Bronchial epithelial cell (primary cell): ENCODE data around the gene RAB32. TPM values are rescaled to one million over a fixed set of nuclear protein-coding genes. Genes with fewer than 3 reads are reported as not detected.
"Not testable (repeated sequence)": the region's sequence is repeated elsewhere in the genome, so short reads cannot be mapped to it uniquely, and the experiment has no call there.

Source experiments
- DNase-seq: peaks from one replicate; pipeline ENCODE4 v3.0.0-alpha.2; 2010; ENCODE audit warnings: low read depth
- FAIRE-seq: peaks from 2 replicates; lab custom pipeline; 2011; peaks lifted over from hg19 to GRCh38; lab: Jason Lieb, UNC
- H3K27me3 ChIP-seq: 2 replicates; pipeline ENCODE4 v1.5.1; 2011; ENCODE audit warnings: low read length; ENCODE audit not compliant: control insufficient read depth, insufficient read depth
- H3K36me3 ChIP-seq: 2 replicates; pipeline ENCODE4 v1.5.1; 2011; ENCODE audit warnings: low read length; ENCODE audit not compliant: control insufficient read depth, insufficient read depth
- H3K4me3 ChIP-seq: 2 replicates; pipeline ENCODE4 v1.5.1; 2011; ENCODE audit warnings: mild to moderate bottlenecking, low read depth, low read length, control low read depth
- total RNA-seq: library from RNA; depleted of rRNA; stranded (reverse); fragments of >200 nt; gene quantifications from 2 replicates; pipeline ENCODE4 v1.2.1, GENCODE V29; 2014
- TF ChIP-seq, protein P1 (sequence below): IDR thresholded peaks from 2 replicates; pipeline ENCODE4 v1.5.1; 2011; ENCODE audit warnings: mild to moderate bottlenecking, moderate library complexity, low read length, control low read depth, inconsistent platforms; ENCODE audit not compliant: insufficient read depth, severe bottlenecking

RAB32 gene
- total RNA-seq, 1 donor from 2014 or later = 230 TPM

DNA sequence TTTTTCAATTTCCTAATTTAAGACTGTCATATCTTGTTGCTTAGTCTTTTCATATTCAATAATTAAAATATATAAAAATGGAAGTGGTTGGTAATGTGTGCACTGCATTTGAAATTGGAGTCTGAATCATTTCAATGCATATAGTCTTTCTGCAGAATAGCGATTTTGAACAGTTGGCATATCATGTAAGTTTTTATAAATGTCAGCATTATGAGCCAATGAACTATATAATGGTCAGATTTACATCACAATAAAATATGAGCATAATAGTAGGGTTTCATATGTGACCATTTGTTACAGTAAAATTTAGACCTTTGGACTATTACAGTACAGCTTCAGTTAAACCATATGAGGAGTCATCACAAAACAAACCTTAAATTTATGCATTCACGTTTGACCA lies 4.3 kb downstream of the RAB32 start:
- Histone ChIP-seq H3K4me3 (no peak overlapping the region), H3K36me3 (peaks cover 5% of the 10 kb centered on the region), H3K27me3 (no peaks in the 10 kb centered on the region)
- TF ChIP-seq, protein P1, sequence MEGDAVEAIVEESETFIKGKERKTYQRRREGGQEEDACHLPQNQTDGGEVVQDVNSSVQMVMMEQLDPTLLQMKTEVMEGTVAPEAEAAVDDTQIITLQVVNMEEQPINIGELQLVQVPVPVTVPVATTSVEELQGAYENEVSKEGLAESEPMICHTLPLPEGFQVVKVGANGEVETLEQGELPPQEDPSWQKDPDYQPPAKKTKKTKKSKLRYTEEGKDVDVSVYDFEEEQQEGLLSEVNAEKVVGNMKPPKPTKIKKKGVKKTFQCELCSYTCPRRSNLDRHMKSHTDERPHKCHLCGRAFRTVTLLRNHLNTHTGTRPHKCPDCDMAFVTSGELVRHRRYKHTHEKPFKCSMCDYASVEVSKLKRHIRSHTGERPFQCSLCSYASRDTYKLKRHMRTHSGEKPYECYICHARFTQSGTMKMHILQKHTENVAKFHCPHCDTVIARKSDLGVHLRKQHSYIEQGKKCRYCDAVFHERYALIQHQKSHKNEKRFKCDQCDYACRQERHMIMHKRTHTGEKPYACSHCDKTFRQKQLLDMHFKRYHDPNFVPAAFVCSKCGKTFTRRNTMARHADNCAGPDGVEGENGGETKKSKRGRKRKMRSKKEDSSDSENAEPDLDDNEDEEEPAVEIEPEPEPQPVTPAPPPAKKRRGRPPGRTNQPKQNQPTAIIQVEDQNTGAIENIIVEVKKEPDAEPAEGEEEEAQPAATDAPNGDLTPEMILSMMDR = no peak
- FAIRE-seq (no peak), DNase-seq (no peak)

DNA sequence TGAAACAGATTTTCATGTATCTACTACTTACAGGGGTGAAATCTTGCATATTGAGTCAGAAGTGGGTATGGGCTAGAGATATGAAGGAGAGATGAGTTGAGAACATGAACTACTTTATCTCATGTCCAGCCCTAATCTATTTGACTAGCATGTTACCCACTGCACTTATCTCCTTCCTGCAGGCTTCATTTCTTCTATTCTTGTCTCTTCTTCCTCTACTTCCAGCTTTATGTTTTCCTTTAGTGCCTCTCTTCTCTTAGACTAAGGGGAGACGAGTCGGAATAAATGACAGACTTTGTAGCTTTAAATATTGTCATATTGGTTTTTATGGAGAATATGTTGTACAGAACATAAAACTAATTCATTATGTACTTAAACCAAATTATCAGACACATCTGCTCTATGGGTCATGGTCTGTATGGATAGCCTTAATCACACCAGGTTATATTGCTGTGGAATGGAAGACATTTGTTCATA lies 5.3 kb downstream of the RAB32 start:
- TF ChIP-seq, protein P1 = no peak
- H3K36me3 ChIP-seq = peaks cover 5% of the 10 kb centered on the region
- H3K4me3 ChIP-seq = no peak overlapping the region
- H3K27me3 ChIP-seq = no peaks in the 10 kb centered on the region
- DNase-seq (no peak), FAIRE-seq (no peak)

DNA sequence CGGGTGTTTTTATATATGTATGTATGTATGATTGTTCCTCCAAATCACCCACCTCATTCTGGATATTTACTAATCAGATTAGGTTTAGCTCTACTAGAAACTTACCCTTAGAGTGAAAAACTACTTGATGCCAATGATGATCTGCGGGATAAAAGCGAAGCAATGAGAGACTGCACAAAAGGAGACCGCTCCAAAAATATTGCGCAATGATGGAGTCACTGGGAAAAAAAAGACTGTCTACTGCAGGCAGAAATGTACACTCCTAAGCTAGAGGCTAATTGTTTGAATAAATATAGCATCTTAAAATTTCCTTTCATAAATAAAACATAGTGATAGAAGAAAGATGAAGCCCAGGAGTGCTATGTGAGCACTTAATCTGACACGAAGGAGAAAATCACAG lies 7.3 kb downstream of the RAB32 start:
- Histone ChIP-seq H3K4me3 (no peak overlapping the region), H3K36me3 (peaks cover 7% of the 10 kb centered on the region), H3K27me3 (no peaks in the 10 kb centered on the region)
- DNase-seq (no peak), FAIRE-seq (no peak)
- TF ChIP-seq, protein P1 = no peak

DNA sequence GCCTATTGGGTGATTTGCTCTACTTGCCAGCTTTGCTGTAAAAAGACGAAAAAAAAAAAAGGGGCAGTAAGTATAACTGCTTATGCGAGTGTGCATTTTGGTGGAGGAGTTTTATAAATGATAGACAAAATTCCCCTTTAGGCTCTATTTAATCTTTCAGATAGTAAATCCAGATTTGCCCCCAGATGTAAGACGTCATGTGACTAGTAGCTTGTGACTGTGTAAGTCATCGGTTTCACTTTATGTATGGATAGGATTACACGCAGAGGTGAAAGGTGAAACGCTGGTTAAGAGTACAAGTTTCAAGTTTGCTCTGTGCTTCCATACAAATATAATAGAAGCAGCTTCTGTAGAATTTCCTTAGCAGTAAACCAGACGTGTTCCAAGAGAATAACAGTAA lies 7.9 kb downstream of the RAB32 start:
- FAIRE-seq = no peak
- TF ChIP-seq, protein P1 = no peak
- H3K36me3 ChIP-seq = peaks cover 7% of the 10 kb centered on the region

DNA sequence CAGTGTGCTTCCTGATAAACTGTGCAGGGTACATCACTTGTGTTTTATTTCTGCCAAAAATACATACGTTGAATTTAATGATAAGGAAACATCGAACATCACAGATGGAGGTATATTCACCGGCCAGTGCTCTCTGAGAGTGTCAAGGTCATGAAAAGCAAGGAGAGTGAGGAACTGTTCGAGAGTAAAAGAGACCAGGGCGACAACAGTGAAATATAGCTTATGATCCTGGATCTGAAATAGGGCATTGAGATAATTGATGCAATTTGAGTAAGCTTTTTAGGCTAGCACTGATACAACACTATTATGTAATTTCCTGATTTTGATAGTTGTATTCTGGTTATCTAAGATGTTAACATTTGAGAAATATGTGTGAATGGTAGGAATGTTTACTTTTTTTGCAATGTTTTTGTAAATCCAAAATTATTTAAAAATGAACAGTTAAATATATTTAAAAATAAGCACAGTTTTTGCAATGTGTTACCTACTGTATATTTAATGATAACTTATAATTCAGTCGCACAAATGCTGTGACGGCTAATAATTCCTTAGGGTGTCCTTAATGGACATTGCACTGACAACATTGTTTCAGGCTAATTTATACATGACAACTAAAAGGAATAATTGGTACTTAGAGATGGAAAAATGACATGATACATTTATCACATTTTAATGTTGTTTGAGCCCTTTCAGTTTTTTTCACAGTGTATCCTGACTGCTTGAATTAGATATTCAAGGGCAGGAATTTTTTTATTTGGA lies 9.9 kb downstream of the RAB32 start:
- Histone ChIP-seq H3K4me3 (no peak overlapping the region), H3K36me3 (peaks cover 7% of the 10 kb centered on the region), H3K27me3 (no peaks in the 10 kb centered on the region)
- TF ChIP-seq, protein P1 = no peak
- FAIRE-seq (no peak), DNase-seq (no peak)

More for the DNA sequence above, 7.9 kb downstream of the RAB32 start:
- H3K4me3 ChIP-seq = no peak overlapping the region
- H3K27me3 ChIP-seq = no peaks in the 10 kb centered on the region
- no peak for DNase-seq

DNA sequence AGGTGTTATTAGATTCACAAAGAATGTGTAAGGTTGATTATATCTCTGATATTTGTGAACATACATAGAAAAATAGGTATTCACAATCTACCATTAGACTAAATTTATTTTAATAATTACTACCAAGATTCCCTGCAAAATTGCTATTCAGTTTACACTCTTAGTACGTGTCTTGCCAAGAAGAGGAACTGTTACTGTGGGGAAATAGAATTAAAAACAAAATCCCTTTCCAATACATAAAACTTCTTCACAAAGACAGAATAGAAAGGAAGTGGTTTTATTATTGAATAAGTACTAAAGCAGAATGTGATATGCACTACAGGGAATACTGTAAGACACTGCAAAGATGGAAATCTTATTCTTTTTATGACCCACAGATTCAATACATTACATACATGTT lies 17.0 kb downstream of the RAB32 start:
- FAIRE-seq (no peak), DNase-seq (no peak)
- no peaks in the 10 kb centered on the region for H3K27me3 ChIP-seq
- no peaks in the 10 kb centered on the region for H3K36me3 ChIP-seq
- H3K4me3 ChIP-seq = no peak overlapping the region
- TF ChIP-seq, protein P1 = no peak

DNA sequence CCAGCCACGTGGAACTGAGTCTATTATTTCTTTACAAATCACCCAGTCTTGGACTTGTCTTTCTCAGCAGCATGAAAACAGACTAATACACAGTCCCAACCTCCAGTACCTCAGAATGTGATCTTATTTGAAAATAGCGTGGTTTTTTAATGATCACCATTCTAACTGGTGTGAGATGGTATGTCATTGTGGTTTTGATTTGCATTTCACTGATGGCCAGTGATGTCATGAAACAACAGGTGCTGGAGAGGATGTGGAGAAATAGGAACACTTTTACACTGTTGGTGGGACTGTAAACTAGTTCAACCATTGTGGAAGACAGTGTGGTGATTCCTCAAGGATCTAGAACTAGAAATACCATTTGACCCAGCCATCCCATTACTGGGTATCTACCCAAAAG lies 23.0 kb downstream of the RAB32 start:
- H3K4me3 ChIP-seq, DNase-seq, H3K27me3 ChIP-seq, H3K36me3 ChIP-seq, FAIRE-seq: not testable (repeated sequence)

DNA sequence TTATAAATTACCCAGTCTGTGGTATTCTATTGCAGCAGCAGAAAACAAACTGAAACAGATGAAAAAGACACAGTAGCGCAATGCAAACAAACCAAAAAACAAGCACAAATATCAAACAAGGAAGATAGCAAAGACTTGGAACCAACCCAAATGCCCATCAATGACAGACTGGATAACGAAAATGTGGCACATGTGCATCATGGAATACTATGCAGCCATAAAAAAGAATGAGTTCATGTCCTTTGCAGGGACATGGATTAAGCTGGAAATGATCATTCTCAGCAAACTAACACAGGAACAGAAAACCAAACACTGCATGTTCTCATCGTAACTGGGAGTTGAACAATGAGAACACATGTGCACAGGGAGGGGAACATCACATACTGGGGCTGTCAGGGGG lies 25.0 kb downstream of the RAB32 start:
- not testable (repeated sequence) for H3K4me3 ChIP-seq, FAIRE-seq, H3K27me3 ChIP-seq, DNase-seq, H3K36me3 ChIP-seq
